Measurements from ENCODE around the gene LDB1. TPM values are rescaled to one million over a fixed set of nuclear protein-coding genes. Genes with fewer than 3 reads are reported as not detected.

LDB1 gene
- total and polyA plus RNA-seq, 4 experiments from 2014 or later: 10.0 to 135 (median 89.8) TPM

GRCh38 chr10:102132193-102132562 is 12.0 kb upstream of the LDB1 start:
- H3K27me3 ChIP-seq (ENCODE audit: insufficient read depth, low read length): no peaks in the 10 kb centered on the region
- Mint-ChIP-seq H3K4me1 (peaks cover 27 to 44% (median 36%) of the 10 kb centered on the region in 4 donors), H3K27ac (peak overlapping the region; percentile 92 to 99 (median 96)), H3K36me3 (peaks cover 0 to 19% of the 10 kb centered on the region in 2 donors), H3K4me3 (peak overlapping the region; percentile 92 to 99 (median 96)), H3K27me3 (no peaks in the 10 kb centered on the region), H3K9me3 (peaks cover 0 to 2% (median 0%) of the 10 kb centered on the region in 8 donors)
- no peak for DNase-seq
- CTCF ChIA-PET (ENCODE audit: partially characterized antibody): interaction anchor here (0.6 to 2.1 kb wide), 18 partner anchors 9 to 581 kb away, joined by 3 to 17 read pairs (median 4); partner anchors contain the start of genes CUEDC2, ELOVL3 and NOLC1
- H3K27ac ChIP-seq (ENCODE audit: low read depth, low read length): peak overlapping the region; percentile 88
- POLR2A ChIA-PET (ENCODE audit: partially characterized antibody): interaction anchor here (0.8 to 3.2 kb wide), 9 partner anchors 11 to 314 kb away, joined by 3 to 24 read pairs (median 6); partner anchors contain the start of genes LDB1, NOLC1 and OGA
- H3K4me3 ChIP-seq (ENCODE audit: low read length in 2 of 2): peak overlapping the region in 1 of 2 donors; percentile 61
- intact Hi-C loops (cut with micrococcal nuclease): loop anchor here (1.0 to 5.0 kb wide), 12 partner anchors 12 to 510 kb away; partner anchors contain the start of genes ACTR1A, ARMH3, ELOVL3 and GBF1
- peaks cover 38% of the 10 kb centered on the region for H3K4me1 ChIP-seq (ENCODE audit: insufficient read depth, low read length)
- H3K9me3 ChIP-seq (ENCODE audit: control insufficient read depth in 1 of 2, low read length in 2 of 2): no peaks in the 10 kb centered on the region
- H3K36me3 ChIP-seq (ENCODE audit: insufficient read depth, low read length): no peaks in the 10 kb centered on the region

GRCh38 chr10:102131286-102132170 is 11.4 kb upstream of the LDB1 start:
- H3K27ac ChIP-seq (ENCODE audit: low read depth, low read length): peak overlapping the region; percentile 88
- no peak overlapping the region for H3K4me3 ChIP-seq (ENCODE audit: low read length in 2 of 2)
- Mint-ChIP-seq H3K27me3 (no peaks in the 10 kb centered on the region), H3K4me3 (peak overlapping the region in 1 of 8 donors; percentile 57), H3K4me1 (peaks cover 25 to 41% (median 33%) of the 10 kb centered on the region in 4 donors), H3K27ac (peak overlapping the region in 6 of 7 donors; percentile 92 to 99 (median 97)), H3K36me3 (peaks cover 0 to 16% of the 10 kb centered on the region in 2 donors), H3K9me3 (peaks cover 0 to 2% (median 0%) of the 10 kb centered on the region in 8 donors)
- ChIA-PET POLR2A (ENCODE audit: partially characterized antibody) (interaction anchor here (0.7 to 3.2 kb wide), 9 partner anchors 10 to 372 kb away, joined by 3 to 24 read pairs (median 6); partner anchors contain the start of genes LDB1, NOLC1 and OGA), CTCF (ENCODE audit: partially characterized antibody) (interaction anchor here (0.6 to 2.1 kb wide), 20 partner anchors 8 to 582 kb away, joined by 3 to 17 read pairs (median 4); partner anchors contain the start of genes CUEDC2 and NOLC1)
- H3K4me1 ChIP-seq (ENCODE audit: insufficient read depth, low read length): peaks cover 32% of the 10 kb centered on the region
- intact Hi-C loops (cut with micrococcal nuclease): loop anchor here (1.0 to 5.0 kb wide), 12 partner anchors 11 to 511 kb away; partner anchors contain the start of genes ACTR1A, ARMH3, ELOVL3 and GBF1
- no peaks in the 10 kb centered on the region for H3K27me3 ChIP-seq (ENCODE audit: insufficient read depth, low read length)
- no peaks in the 10 kb centered on the region for H3K9me3 ChIP-seq (ENCODE audit: control insufficient read depth in 1 of 2, low read length in 2 of 2)
- no peak for DNase-seq
- H3K36me3 ChIP-seq (ENCODE audit: insufficient read depth, low read length): no peaks in the 10 kb centered on the region

GRCh38 chr10:102123223-102123622 is 3.1 kb upstream of the LDB1 start:
- DNase-seq: no peak
- H3K36me3 Mint-ChIP-seq: peaks cover 0 to 5% of the 10 kb centered on the region in 2 donors
- no peak overlapping the region for H3K27ac ChIP-seq (ENCODE audit: low read depth, low read length)
- no peaks in the 10 kb centered on the region for H3K9me3 ChIP-seq (ENCODE audit: control insufficient read depth in 1 of 2, low read length in 2 of 2)
- POLR2A ChIA-PET (ENCODE audit: partially characterized antibody): interaction anchor here (0.7 to 3.4 kb wide), 5 partner anchors 8 to 68 kb away, joined by 3 to 24 read pairs (median 3); partner anchors contain the start of genes ARMH3 and PPRC1
- no peaks in the 10 kb centered on the region for H3K9me3 Mint-ChIP-seq
- H3K27me3 ChIP-seq (ENCODE audit: insufficient read depth, low read length): no peaks in the 10 kb centered on the region
- H3K4me3 ChIP-seq (ENCODE audit: low read length in 2 of 2): no peak overlapping the region
- CTCF ChIA-PET (ENCODE audit: partially characterized antibody): interaction anchor here (1.5 to 2.1 kb wide), 4 partner anchors 9 to 1126 kb away, joined by 3 to 11 read pairs (median 6); partner anchors contain the start of gene PPRC1
- no peaks in the 10 kb centered on the region for H3K36me3 ChIP-seq (ENCODE audit: insufficient read depth, low read length)
- H3K27me3 Mint-ChIP-seq: no peaks in the 10 kb centered on the region
- peaks cover 20% of the 10 kb centered on the region for H3K4me1 ChIP-seq (ENCODE audit: insufficient read depth, low read length)
- peaks cover 15 to 42% (median 25%) of the 10 kb centered on the region in 4 donors for H3K4me1 Mint-ChIP-seq
- H3K27ac Mint-ChIP-seq: peak overlapping the region in 4 of 7 donors; percentile 1 to 77 (median 54)
- intact Hi-C loops (cut with micrococcal nuclease): no loop called here
- no peak overlapping the region for H3K4me3 Mint-ChIP-seq

GRCh38 chr10:102122450-102122849 is 2.3 kb upstream of the LDB1 start:
- peaks cover 0 to 5% of the 10 kb centered on the region in 2 donors for H3K36me3 Mint-ChIP-seq
- no peaks in the 10 kb centered on the region for H3K27me3 Mint-ChIP-seq
- H3K9me3 Mint-ChIP-seq: no peaks in the 10 kb centered on the region
- peaks cover 22 to 49% (median 33%) of the 10 kb centered on the region in 4 donors for H3K4me1 Mint-ChIP-seq
- Histone ChIP-seq H3K4me3 (ENCODE audit: low read length in 2 of 2) (no peak overlapping the region), H3K4me1 (ENCODE audit: insufficient read depth, low read length) (peaks cover 28% of the 10 kb centered on the region), H3K27me3 (ENCODE audit: insufficient read depth, low read length) (no peaks in the 10 kb centered on the region), H3K36me3 (ENCODE audit: insufficient read depth, low read length) (no peaks in the 10 kb centered on the region), H3K9me3 (ENCODE audit: control insufficient read depth in 1 of 2, low read length in 2 of 2) (no peaks in the 10 kb centered on the region), H3K27ac (ENCODE audit: low read depth, low read length) (no peak overlapping the region)
- H3K4me3 Mint-ChIP-seq: peak overlapping the region in 6 of 8 donors; percentile 11 to 94 (median 47)
- ChIA-PET POLR2A (ENCODE audit: partially characterized antibody) (interaction anchor here (1.0 to 3.4 kb wide), 2 partner anchors 9 to 17 kb away, joined by 3 to 24 read pairs; partner anchors contain the start of gene PPRC1), CTCF (ENCODE audit: partially characterized antibody) (interaction anchor here (0.7 to 1.8 kb wide), 6 partner anchors 9 to 1125 kb away, joined by 3 to 11 read pairs (median 3); partner anchors contain the start of gene PPRC1)
- DNase-seq: no peak
- intact Hi-C loops (cut with micrococcal nuclease): no loop called here
- H3K27ac Mint-ChIP-seq: peak overlapping the region in 6 of 7 donors; percentile 38 to 94 (median 74)

GRCh38 chr10:102121739-102122372 is 1.7 kb upstream of the LDB1 start:
- Histone ChIP-seq H3K27ac (ENCODE audit: low read depth, low read length) (peak overlapping the region; percentile 90), H3K4me3 (ENCODE audit: low read length in 2 of 2) (no peak overlapping the region), H3K4me1 (ENCODE audit: insufficient read depth, low read length) (peaks cover 34% of the 10 kb centered on the region), H3K36me3 (ENCODE audit: insufficient read depth, low read length) (no peaks in the 10 kb centered on the region), H3K9me3 (ENCODE audit: control insufficient read depth in 1 of 2, low read length in 2 of 2) (no peaks in the 10 kb centered on the region), H3K27me3 (ENCODE audit: insufficient read depth, low read length) (no peaks in the 10 kb centered on the region)
- H3K27ac Mint-ChIP-seq: peak overlapping the region; percentile 84 to 94 (median 93)
- peaks cover 0 to 5% of the 10 kb centered on the region in 2 donors for H3K36me3 Mint-ChIP-seq
- peak overlapping the region in 7 of 8 donors; percentile 90 to 94 (median 91) for H3K4me3 Mint-ChIP-seq
- intact Hi-C loops (cut with micrococcal nuclease): no loop called here
- H3K27me3 Mint-ChIP-seq: no peaks in the 10 kb centered on the region
- peaks cover 23 to 55% (median 37%) of the 10 kb centered on the region in 4 donors for H3K4me1 Mint-ChIP-seq
- no peaks in the 10 kb centered on the region for H3K9me3 Mint-ChIP-seq
- CTCF ChIA-PET (ENCODE audit: partially characterized antibody): interaction anchor here (0.9 to 1.8 kb wide), 2 partner anchors 8 to 10 kb away, joined by 3 to 11 read pairs; partner anchors contain the start of gene PPRC1
- no peak for DNase-seq
- POLR2A ChIA-PET (ENCODE audit: partially characterized antibody): interaction anchor here (0.5 to 3.4 kb wide), 6 partner anchors 10 to 1621 kb away, joined by 3 to 24 read pairs (median 5); partner anchors contain the start of genes HPS6, NOLC1 and PPRC1

- CTCF ChIA-PET (ENCODE audit: partially characterized antibody): interaction anchor here (0.9 to 1.8 kb wide), 2 partner anchors 8 to 11 kb away, joined by 3 to 11 read pairs; partner anchors contain the start of gene PPRC1
- POLR2A ChIA-PET (ENCODE audit: partially characterized antibody): interaction anchor here (0.5 to 3.4 kb wide), 8 partner anchors 10 to 1620 kb away, joined by 3 to 24 read pairs (median 4); partner anchors contain the start of genes HPS6, NOLC1 and PPRC1
- Histone ChIP-seq H3K9me3 (ENCODE audit: control insufficient read depth in 1 of 2, low read length in 2 of 2) (no peaks in the 10 kb centered on the region), H3K36me3 (ENCODE audit: insufficient read depth, low read length) (no peaks in the 10 kb centered on the region), H3K4me3 (ENCODE audit: low read length in 2 of 2) (peak overlapping the region; percentile 61 to 78), H3K4me1 (ENCODE audit: insufficient read depth, low read length) (peaks cover 41% of the 10 kb centered on the region), H3K27me3 (ENCODE audit: insufficient read depth, low read length) (no peaks in the 10 kb centered on the region), H3K27ac (ENCODE audit: low read depth, low read length) (peak overlapping the region; percentile 90)
- Mint-ChIP-seq H3K4me3 (peak overlapping the region; percentile 90 to 94 (median 91)), H3K9me3 (no peaks in the 10 kb centered on the region), H3K27me3 (no peaks in the 10 kb centered on the region), H3K27ac (peak overlapping the region; percentile 92 to 95 (median 94)), H3K36me3 (peaks cover 0 to 5% of the 10 kb centered on the region in 2 donors), H3K4me1 (peaks cover 27 to 62% (median 42%) of the 10 kb centered on the region in 4 donors)
- intact Hi-C loops (cut with micrococcal nuclease): loop anchor here (1.0 kb wide), 1 partner anchor 11 kb away; no protein-coding TSS in a partner anchor
- peak in 1 of 5 donors; percentile 60 for DNase-seq
Measured at GRCh38 chr10:102120991-102121738, 997 bp upstream of the LDB1 start.
